ENCODE measurements around the gene TOMM22. TPM values are rescaled to one million over a fixed set of nuclear protein-coding genes. Genes with fewer than 3 reads are reported as not detected.
A peak's percentile ranks its signal among the peaks of the same experiment; 100 is the strongest.
"Not testable (repeated sequence)": the region's sequence is repeated elsewhere in the genome, so short reads cannot be mapped to it uniquely, and the experiment has no call there.

TOMM22 gene
- polyA plus RNA-seq, result 67.0 TPM

GRCh38 chr22:38681582-38682335 lies at the start of gene TOMM22:
TSS of gene TOMM22 (plus strand) at chr22:38681957. CDS start at chr22:38681979, 22 bp downstream.
- Mint-ChIP-seq H3K36me3 (no peaks in the 10 kb centered on the region), H3K27ac (peak within 1 kb of the TSS; percentile 83 to 97 (median 93))

GRCh38 chr22:38632528-38632927 lies 49.2 kb upstream of the TOMM22 start:
- Mint-ChIP-seq H3K4me3 (no peak overlapping the region), H3K27me3 (peaks cover 1% of the 10 kb centered on the region), H3K36me3 (no peaks in the 10 kb centered on the region), H3K9me3 (no peaks in the 10 kb centered on the region), H3K27ac (no peak overlapping the region), H3K4me1 (no peaks in the 10 kb centered on the region)

More at GRCh38 chr22:38681582-38682335, at the start of gene TOMM22:
- no peaks in the 10 kb centered on the region for H3K27me3 Mint-ChIP-seq
- H3K4me3 Mint-ChIP-seq, result peak within 1 kb of the TSS; percentile 87 to 100 (median 100)
- no peaks in the 10 kb centered on the region for H3K9me3 Mint-ChIP-seq
- peaks cover 8 to 19% (median 11%) of the 10 kb centered on the region in 3 donors for H3K4me1 Mint-ChIP-seq

GRCh38 chr22:38638216-38638615 lies 43.5 kb upstream of the TOMM22 start:
- Mint-ChIP-seq H3K27me3 (peaks cover 12% of the 10 kb centered on the region), H3K4me3 (no peak overlapping the region), H3K27ac (no peak overlapping the region), H3K36me3 (peaks cover 2% of the 10 kb centered on the region), H3K9me3 (no peaks in the 10 kb centered on the region), H3K4me1 (no peaks in the 10 kb centered on the region)

GRCh38 chr22:38638728-38639127 lies 43.0 kb upstream of the TOMM22 start:
- Mint-ChIP-seq H3K27ac (no peak overlapping the region), H3K9me3 (no peaks in the 10 kb centered on the region), H3K36me3 (peaks cover 3% of the 10 kb centered on the region), H3K27me3 (peaks cover 12% of the 10 kb centered on the region), H3K4me1 (no peaks in the 10 kb centered on the region), H3K4me3 (no peak overlapping the region)

GRCh38 chr22:38641476-38642040 lies 40.2 kb upstream of the TOMM22 start:
- Mint-ChIP-seq H3K27me3 (peaks cover 12% of the 10 kb centered on the region), H3K9me3 (no peaks in the 10 kb centered on the region), H3K27ac (peak overlapping the region in 1 of 3 donors; percentile 32), H3K4me3 (no peak overlapping the region), H3K4me1 (no peaks in the 10 kb centered on the region), H3K36me3 (peaks cover 3% of the 10 kb centered on the region)

- H3K27me3 Mint-ChIP-seq, result peaks cover 14% of the 10 kb centered on the region
- H3K27ac Mint-ChIP-seq, H3K9me3 Mint-ChIP-seq, H3K4me1 Mint-ChIP-seq, H3K4me3 Mint-ChIP-seq, H3K36me3 Mint-ChIP-seq: not testable (repeated sequence)
These were observed 37.5 kb upstream of the TOMM22 start for GRCh38 chr22:38644245-38644644.

- Mint-ChIP-seq H3K4me3 (no peak overlapping the region), H3K27me3 (peaks cover 10% of the 10 kb centered on the region), H3K36me3 (peaks cover 3% of the 10 kb centered on the region), H3K9me3 (no peaks in the 10 kb centered on the region), H3K4me1 (no peaks in the 10 kb centered on the region), H3K27ac (no peak overlapping the region)
These were observed 36.3 kb upstream of the TOMM22 start for GRCh38 chr22:38645430-38645829.

GRCh38 chr22:38649841-38650522 lies 31.8 kb upstream of the TOMM22 start:
- no peaks in the 10 kb centered on the region for H3K9me3 Mint-ChIP-seq

GRCh38 chr22:38652859-38653258 lies 28.9 kb upstream of the TOMM22 start:
- H3K36me3 Mint-ChIP-seq, result no peaks in the 10 kb centered on the region
- no peaks in the 10 kb centered on the region for H3K27me3 Mint-ChIP-seq
- H3K27ac Mint-ChIP-seq, result peak overlapping the region in 1 of 3 donors; percentile 43
- peak overlapping the region in 1 of 4 donors; percentile 11 for H3K4me3 Mint-ChIP-seq
- H3K9me3 Mint-ChIP-seq, result no peaks in the 10 kb centered on the region
- peaks cover 0 to 13% (median 10%) of the 10 kb centered on the region in 3 donors for H3K4me1 Mint-ChIP-seq

More at GRCh38 chr22:38649841-38650522, 31.8 kb upstream of the TOMM22 start:
- no peak overlapping the region for H3K4me3 Mint-ChIP-seq
- H3K27me3 Mint-ChIP-seq, result peaks cover 2% of the 10 kb centered on the region
- H3K36me3 Mint-ChIP-seq, result no peaks in the 10 kb centered on the region
- H3K4me1 Mint-ChIP-seq, result peaks cover 0 to 3% (median 1%) of the 10 kb centered on the region in 3 donors
- no peak overlapping the region for H3K27ac Mint-ChIP-seq

GRCh38 chr22:38653741-38654140 lies 28.0 kb upstream of the TOMM22 start:
- no peaks in the 10 kb centered on the region for H3K36me3 Mint-ChIP-seq
- no peaks in the 10 kb centered on the region for H3K27me3 Mint-ChIP-seq
- peak overlapping the region in 2 of 3 donors; percentile 26 to 39 for H3K27ac Mint-ChIP-seq
- peak overlapping the region in 2 of 4 donors; percentile 17 to 59 for H3K4me3 Mint-ChIP-seq
- H3K4me1 Mint-ChIP-seq, result peaks cover 0 to 14% (median 12%) of the 10 kb centered on the region in 3 donors
- H3K9me3 Mint-ChIP-seq, result no peaks in the 10 kb centered on the region

GRCh38 chr22:38655519-38656255 lies 26.1 kb upstream of the TOMM22 start:
- Mint-ChIP-seq H3K9me3 (no peaks in the 10 kb centered on the region), H3K4me3 (peak overlapping the region; percentile 94 to 99 (median 97)), H3K36me3 (no peaks in the 10 kb centered on the region), H3K27ac (peak overlapping the region; percentile 96 to 99 (median 99)), H3K27me3 (no peaks in the 10 kb centered on the region), H3K4me1 (peaks cover 0 to 14% (median 12%) of the 10 kb centered on the region in 3 donors)

GRCh38 chr22:38656256-38657044 lies 25.3 kb upstream of the TOMM22 start, which contains the start of the genes CBY1 and FAM227A:
TSS of gene CBY1 (plus strand) at chr22:38656638. CDS start at chr22:38668055, 11,417 bp downstream.
TSS of gene FAM227A (minus strand) at chr22:38656392. CDS start at chr22:38650168, 6,224 bp downstream.
- no peaks in the 10 kb centered on the region for H3K27me3 Mint-ChIP-seq
- no peaks in the 10 kb centered on the region for H3K9me3 Mint-ChIP-seq
- peaks cover 0 to 14% (median 12%) of the 10 kb centered on the region in 3 donors for H3K4me1 Mint-ChIP-seq
- peak within 1 kb of the TSS; percentile 94 to 99 (median 97) for H3K4me3 Mint-ChIP-seq
- H3K27ac Mint-ChIP-seq, result peak within 1 kb of the TSS; percentile 96 to 99 (median 99)
- H3K36me3 Mint-ChIP-seq, result no peaks in the 10 kb centered on the region

- H3K4me1 Mint-ChIP-seq, result peaks cover 0 to 14% (median 12%) of the 10 kb centered on the region in 3 donors
- H3K36me3 Mint-ChIP-seq, result no peaks in the 10 kb centered on the region
- H3K9me3 Mint-ChIP-seq, result no peaks in the 10 kb centered on the region
- no peaks in the 10 kb centered on the region for H3K27me3 Mint-ChIP-seq
- H3K27ac Mint-ChIP-seq, result peak overlapping the region; percentile 96 to 99 (median 99)
- peak overlapping the region; percentile 94 to 99 (median 97) for H3K4me3 Mint-ChIP-seq
These were observed 24.5 kb upstream of the TOMM22 start for GRCh38 chr22:38657045-38657909.

Data from IgD-negative memory B cell (primary cell).